GM12874 (cell line): ENCODE results near the gene DGKQ.

ENCODE experiments used
- CTCF ChIP-seq: IDR thresholded peaks from 2 replicates; pipeline ENCODE4 v1.5.1; 2011; ENCODE audit warnings: low read depth, mild to moderate bottlenecking, control low read depth, low read length, moderate library complexity; ENCODE audit not compliant: insufficient read depth

DGKQ gene

DNA sequence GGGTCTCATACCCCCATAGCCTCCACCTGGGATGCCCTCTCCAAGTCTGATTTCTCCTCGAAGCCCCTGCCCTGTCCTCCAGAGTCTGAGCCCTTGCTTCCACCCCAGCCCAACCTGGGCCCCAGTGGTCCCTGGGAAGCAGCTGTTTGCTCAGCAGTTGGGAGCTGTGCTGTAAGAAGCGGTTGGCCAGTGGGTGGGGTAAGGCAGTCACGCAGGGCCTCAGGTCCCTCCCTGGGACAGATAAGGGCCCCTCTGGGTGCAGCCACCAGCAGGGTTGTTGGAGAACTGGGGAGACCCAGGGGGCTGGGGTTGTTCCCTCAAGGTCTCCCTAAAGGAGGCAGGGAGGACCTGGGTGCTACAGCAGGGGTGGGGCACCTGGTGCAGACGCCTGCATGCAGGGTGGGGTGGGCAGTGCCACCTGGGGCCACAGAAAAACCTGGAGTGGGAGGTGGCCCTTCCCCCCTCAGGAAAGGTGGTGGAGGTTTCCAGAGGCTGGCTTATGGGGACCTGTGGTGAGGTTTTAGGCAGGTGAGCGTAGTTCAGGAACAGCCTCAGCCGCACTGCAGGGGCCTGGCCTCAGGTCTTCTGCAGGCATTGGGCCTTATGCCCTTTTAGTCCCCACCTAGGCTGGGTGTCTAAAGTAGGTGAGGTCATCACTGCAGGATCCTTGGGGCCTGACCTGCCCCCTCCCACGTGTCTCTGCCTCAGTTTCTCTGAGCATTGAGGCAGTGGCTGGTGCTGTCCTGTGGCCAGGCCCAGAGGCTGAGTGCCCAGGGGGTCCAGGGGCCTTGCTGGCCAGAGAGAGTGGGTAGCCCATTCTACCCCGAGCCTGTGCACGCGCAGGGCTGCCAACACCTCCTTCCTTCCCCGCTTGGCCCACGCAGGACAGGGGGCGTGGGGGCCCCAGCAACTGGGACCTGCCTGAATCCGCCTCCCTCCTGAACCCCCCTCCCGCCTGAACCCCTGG, 22.9 kb upstream of the DGKQ start:
- no peak for TF ChIP-seq CTCF

GRCh38 chr4:995311-996026, 22.1 kb upstream of the DGKQ start:
- no peak for TF ChIP-seq CTCF

DNA sequence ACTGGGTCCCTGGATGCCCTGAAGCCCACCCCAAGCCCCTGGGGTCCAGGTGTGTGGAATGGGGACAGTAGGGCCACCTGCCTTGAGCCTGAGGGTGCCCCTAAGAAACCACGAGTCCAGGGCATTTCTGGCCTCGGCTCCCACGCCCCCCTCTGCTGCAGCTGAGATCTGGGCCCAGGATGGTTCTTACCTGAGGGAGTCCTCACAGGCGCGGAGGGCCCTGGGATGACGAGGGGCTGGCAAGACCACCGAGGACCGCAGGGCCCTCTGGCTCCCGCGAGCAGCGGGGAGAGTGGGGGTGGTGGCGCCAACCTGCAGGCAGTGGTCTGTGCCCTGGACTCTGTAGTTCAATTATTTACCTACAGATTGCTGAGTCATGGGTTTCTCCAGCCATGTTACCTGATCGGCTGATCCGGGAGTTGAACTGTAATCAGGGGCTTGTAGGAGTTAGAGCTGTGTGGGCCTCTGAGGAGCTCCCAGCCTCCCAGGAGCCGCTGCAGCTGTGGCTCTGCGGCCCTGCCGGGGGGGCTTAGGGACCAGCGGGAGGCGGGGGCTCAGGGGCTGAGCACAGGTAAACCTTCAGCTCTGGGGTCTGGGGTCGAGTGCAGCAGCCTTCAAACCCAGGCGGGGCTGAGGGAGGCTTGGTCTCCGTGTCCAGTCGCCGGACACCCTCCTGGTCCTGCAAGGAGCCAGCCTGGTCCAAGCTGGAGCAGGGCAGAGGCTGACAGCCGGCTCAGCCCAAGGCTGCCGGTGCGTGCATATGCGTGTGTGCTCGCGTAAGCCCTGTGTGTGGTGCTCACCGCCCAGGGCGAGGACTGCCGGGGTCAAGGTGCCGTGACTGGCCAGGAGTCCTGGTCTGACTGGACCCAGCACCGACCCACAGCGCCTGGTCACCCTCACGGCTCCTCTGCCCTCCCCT, 20.0 kb upstream of the DGKQ start, which contains the start of gene SLC26A1:
Gene SLC26A1 (minus strand): TSS at position 294 of the 919 bp plus-strand sequence. CDS start 1,701 bp downstream, outside the sequence.
- TF ChIP-seq CTCF: no peak

DNA sequence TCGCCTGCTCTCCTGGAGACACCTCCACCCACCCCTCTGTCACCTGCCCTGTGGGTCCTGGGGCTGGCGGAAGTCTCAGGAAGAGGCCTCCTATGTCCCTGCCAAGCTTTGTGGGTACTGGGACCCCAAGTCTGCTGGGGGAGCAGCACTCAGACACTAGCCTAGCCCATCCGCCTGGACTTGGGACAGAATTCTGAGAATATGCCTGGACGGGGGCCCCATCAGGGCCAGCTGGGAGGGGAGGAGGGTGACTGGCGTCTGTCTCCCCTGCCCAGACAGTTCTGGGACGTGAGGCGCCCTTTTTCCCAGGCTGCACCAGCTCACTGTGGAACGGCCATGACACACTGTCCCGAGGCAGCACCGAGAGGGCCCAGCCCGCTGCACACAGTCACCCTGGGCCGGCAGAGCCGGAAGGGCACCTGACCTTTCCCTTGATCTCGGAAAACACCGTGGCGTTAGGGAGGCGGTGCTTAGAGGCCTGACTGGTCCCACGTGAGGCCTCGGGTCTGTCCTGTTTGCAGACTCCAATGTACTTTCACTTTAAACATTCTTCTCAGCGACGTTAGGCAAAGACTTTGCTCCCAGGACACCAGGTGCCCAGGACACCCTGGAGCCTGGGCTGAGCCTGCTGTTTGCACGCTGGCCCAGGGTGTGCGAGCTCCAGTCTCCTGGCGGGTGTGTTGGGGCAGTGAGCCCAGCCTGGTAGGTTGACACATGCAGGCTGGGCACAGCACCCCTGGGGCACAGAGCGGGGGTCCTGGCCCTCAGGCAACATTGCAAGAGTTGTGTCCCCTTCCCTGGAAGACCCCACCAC, 19.1 kb upstream of the DGKQ start:
- no peak for TF ChIP-seq CTCF

- TF ChIP-seq CTCF: no peak
Observed at GRCh38 chr4:991451-992296, 18.3 kb upstream of the DGKQ start.

DNA sequence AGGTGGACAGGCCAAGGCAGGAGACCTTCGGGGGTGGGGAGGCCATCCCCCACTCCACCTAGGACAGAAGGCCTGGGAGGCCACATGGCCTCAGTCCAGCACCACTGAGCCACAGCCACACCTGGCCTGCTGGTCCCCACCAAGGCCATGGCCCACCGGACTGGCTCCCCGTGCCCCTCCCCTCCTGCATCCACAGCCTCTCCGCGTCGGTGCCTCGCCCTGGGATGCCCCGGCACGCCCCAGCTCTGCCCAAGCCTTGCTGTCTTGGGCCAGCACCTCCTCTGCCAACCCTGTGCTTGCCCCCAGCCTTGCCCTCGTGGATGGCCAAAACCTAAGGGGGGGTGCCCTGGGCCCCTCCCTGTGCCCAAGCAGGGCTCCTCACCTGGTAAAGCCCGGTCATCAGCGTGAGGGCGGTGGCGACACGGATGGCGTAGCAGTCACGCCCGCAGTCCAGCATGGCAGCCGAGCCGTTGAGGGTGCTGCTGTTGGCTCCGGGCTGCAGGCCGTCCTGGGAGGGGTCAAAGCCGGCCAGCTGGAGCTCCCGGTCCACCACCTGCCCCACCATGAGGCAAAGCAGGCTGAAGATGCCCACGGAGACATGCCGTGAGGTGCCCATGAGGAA, 17.5 kb upstream of the DGKQ start:
- TF ChIP-seq CTCF: no peak
